Naive thymus-derived CD4-positive, alpha-beta T cell (primary cell): ENCODE data around the gene NKAIN1. TPM values are rescaled to one million over a fixed set of nuclear protein-coding genes. Genes with fewer than 3 reads are reported as not detected.
"Not testable (repeated sequence)": the region's sequence is repeated elsewhere in the genome, so short reads cannot be mapped to it uniquely, and the experiment has no call there.

Source experiments
- ATAC-seq: fragments of 150-1000 bp; cut with Tn5 transposase; 2 replicates; pipeline ENCODE4 v1.10.0; 2021; ENCODE audit warnings: mild to moderate bottlenecking, moderate library complexity
- CTCF ChIA-PET: fragments of 350-600 bp; sonication (Branson Sonifier 250); formaldehyde crosslinking; loops from one replicate; lab custom pipeline; 2021; ENCODE audit warnings: antibody characterized with exemption; lab: Charles Lee
- POLR2A ChIA-PET: fragments of 350-600 bp; sonication (Branson Sonifier 250); formaldehyde crosslinking; loops from one replicate; lab custom pipeline; 2021; ENCODE audit warnings: antibody characterized with exemption, inconsistent platforms; lab: Charles Lee
- DNase-seq, 9 donors: peaks; one replicate each; pipeline versions ENCODE4 v3.0.0 to v3.0.0-alpha.2; 2020 to 2022; ENCODE audit warnings: mixed read lengths in 1 of 9
- H3K27ac ChIP-seq: one replicate; pipeline ENCODE4 v1.7.0; 2013; ENCODE audit warnings: mild to moderate bottlenecking, low read depth, low read length, moderate library complexity
- H3K27me3 ChIP-seq, 2 donors: one replicate each; pipeline ENCODE4 v1.7.0; 2013; ENCODE audit warnings: low read length in 2 of 2, mild to moderate bottlenecking in 2 of 2, moderate library complexity in 2 of 2; ENCODE audit not compliant: control insufficient read depth in 2 of 2, insufficient read depth in 2 of 2
- H3K36me3 ChIP-seq, 3 experiments: 1 replicate in 2 of 3; 2 replicates in 1 of 3; pipeline ENCODE4 v1.7.0; 2013; ENCODE audit warnings: low read length in 3 of 3, mild to moderate bottlenecking in 3 of 3, moderate library complexity in 1 of 3; ENCODE audit not compliant: insufficient read depth in 3 of 3, control insufficient read depth in 2 of 3
- H3K4me1 ChIP-seq, 2 donors: one replicate each; pipeline ENCODE4 v1.7.0; 2013; ENCODE audit warnings: low read length in 2 of 2, mild to moderate bottlenecking in 2 of 2, moderate library complexity in 1 of 2; ENCODE audit not compliant: control insufficient read depth in 2 of 2, insufficient read depth in 2 of 2
- H3K4me3 ChIP-seq: 2 replicates; pipeline ENCODE4 v1.7.0; 2013; ENCODE audit warnings: mild to moderate bottlenecking, low read length
- H3K9me3 ChIP-seq, 3 experiments: 1 replicate in 2 of 3; 2 replicates in 1 of 3; pipeline ENCODE4 v1.7.0; 2013; ENCODE audit warnings: low read length in 3 of 3; ENCODE audit not compliant: control insufficient read depth in 2 of 3
- H3K27ac Mint-ChIP-seq, 9 donors: one replicate each; pipeline ENCODE4 v1.8.0; 2020 to 2022; ENCODE audit warnings: mixed read lengths in 9 of 9, mild to moderate bottlenecking in 8 of 9, moderate library complexity in 5 of 9, inconsistent platforms in 2 of 9
- H3K27me3 Mint-ChIP-seq, 5 donors: one replicate each; pipeline ENCODE4 v1.8.0; 2021 to 2022; ENCODE audit warnings: mixed read lengths in 5 of 5, mild to moderate bottlenecking in 1 of 5
- H3K36me3 Mint-ChIP-seq, 5 donors: one replicate each; pipeline ENCODE4 v1.8.0; 2020 to 2022; ENCODE audit warnings: mixed read lengths in 5 of 5, mild to moderate bottlenecking in 3 of 5, inconsistent platforms in 1 of 5
- H3K4me1 Mint-ChIP-seq, 7 donors: one replicate each; pipeline ENCODE4 v1.8.0; 2020 to 2022; ENCODE audit warnings: mixed read lengths in 7 of 7, mild to moderate bottlenecking in 3 of 7, inconsistent platforms in 1 of 7
- H3K4me3 Mint-ChIP-seq, 10 donors: one replicate each; pipeline ENCODE4 v1.8.0; 2020 to 2022; ENCODE audit warnings: mild to moderate bottlenecking in 10 of 10, mixed read lengths in 10 of 10, moderate library complexity in 6 of 10, inconsistent platforms in 2 of 10
- H3K9me3 Mint-ChIP-seq, 11 donors: one replicate each; pipeline ENCODE4 v1.8.0; 2020 to 2022; ENCODE audit warnings: mixed read lengths in 11 of 11, mild to moderate bottlenecking in 4 of 11, inconsistent platforms in 1 of 11, moderate library complexity in 1 of 11
- intact Hi-C, 2 donors: fragments of 100-400 bp; cut with micrococcal nuclease; formaldehyde crosslinking; loops; one replicate each; pipeline ENCODE4 v1.15.1; 2023
- polyA plus RNA-seq, 2 donors: library from polyadenylated mRNA; unstranded; fragments of 300-500 nt; fragmentation: Illumina TruSeq; gene quantifications; one replicate each; pipeline ENCODE4 v1.2.3, GENCODE V29; 2021
- total RNA-seq, 6 experiments: library from RNA in 5 of 6; stranded (reverse) in 5 of 6; gene quantifications; 1 replicate in 5 of 6; 2 replicates in 1 of 6; pipeline ENCODE4 v1.2.3 and lab custom pipeline; 2021 to 2026

NKAIN1 gene
- total and polyA plus RNA-seq, 7 experiments from 2014 or later, result not detected

GRCh38 chr1:31195267-31195666, 44.4 kb downstream of the NKAIN1 start:
- intact Hi-C loops, H3K4me3 Mint-ChIP-seq, H3K4me3 ChIP-seq, H3K36me3 Mint-ChIP-seq, H3K27me3 ChIP-seq, POLR2A ChIA-PET, DNase-seq, H3K36me3 ChIP-seq, H3K27ac ChIP-seq, H3K9me3 Mint-ChIP-seq, H3K27ac Mint-ChIP-seq, ATAC-seq, H3K9me3 ChIP-seq, H3K4me1 ChIP-seq, H3K4me1 Mint-ChIP-seq: not testable (repeated sequence)
- H3K27me3 Mint-ChIP-seq, result peaks cover 0 to 13% (median 0%) of the 10 kb centered on the region in 5 donors
- CTCF ChIA-PET, result interaction anchor here (0.7 kb wide), 1 partner anchor 1872 kb away, joined by 3 read pairs; no protein-coding TSS in a partner anchor

GRCh38 chr1:31193729-31194128, 46.0 kb downstream of the NKAIN1 start:
- Mint-ChIP-seq H3K4me3 (no peak overlapping the region), H3K9me3 (no peaks in the 10 kb centered on the region), H3K4me1 (no peaks in the 10 kb centered on the region), H3K27me3 (peaks cover 0 to 9% (median 0%) of the 10 kb centered on the region in 5 donors), H3K36me3 (no peaks in the 10 kb centered on the region), H3K27ac (no peak overlapping the region)
- no peaks in the 10 kb centered on the region for H3K4me1 ChIP-seq
- H3K9me3 ChIP-seq, result no peaks in the 10 kb centered on the region
- DNase-seq (no peak), ATAC-seq (no peak)
- ChIA-PET CTCF (no interaction called here), POLR2A (no interaction called here)
- intact Hi-C loops, result no loop called here
- no peaks in the 10 kb centered on the region for H3K27me3 ChIP-seq
- no peak overlapping the region for H3K4me3 ChIP-seq
- no peaks in the 10 kb centered on the region for H3K36me3 ChIP-seq
- H3K27ac ChIP-seq, result no peak overlapping the region

- Histone ChIP-seq H3K36me3 (no peaks in the 10 kb centered on the region), H3K27ac (no peak overlapping the region), H3K4me1 (no peaks in the 10 kb centered on the region), H3K27me3 (no peaks in the 10 kb centered on the region), H3K4me3 (no peak overlapping the region), H3K9me3 (no peaks in the 10 kb centered on the region)
- H3K4me1 Mint-ChIP-seq, result no peaks in the 10 kb centered on the region
- no peaks in the 10 kb centered on the region for H3K9me3 Mint-ChIP-seq
- H3K36me3 Mint-ChIP-seq, result no peaks in the 10 kb centered on the region
- no peak overlapping the region for H3K27ac Mint-ChIP-seq
- ChIA-PET POLR2A (interaction anchor here (0.6 kb wide), 1 partner anchor 145 kb away, joined by 3 read pairs; no protein-coding TSS in a partner anchor), CTCF (no interaction called here)
- intact Hi-C loops, result no loop called here
- H3K27me3 Mint-ChIP-seq, result peaks cover 0 to 18% (median 7%) of the 10 kb centered on the region in 5 donors
- no peak overlapping the region for H3K4me3 Mint-ChIP-seq
- no peak for ATAC-seq
- no peak for DNase-seq
Measured at GRCh38 chr1:31191281-31191680, 48.4 kb downstream of the NKAIN1 start.

GRCh38 chr1:31189696-31190674, 49.7 kb downstream of the NKAIN1 start:
- ATAC-seq (no peak), DNase-seq (no peak)
- Histone ChIP-seq H3K9me3 (no peaks in the 10 kb centered on the region), H3K4me3 (no peak overlapping the region), H3K36me3 (no peaks in the 10 kb centered on the region), H3K4me1 (no peaks in the 10 kb centered on the region), H3K27ac (no peak overlapping the region), H3K27me3 (no peaks in the 10 kb centered on the region)
- Mint-ChIP-seq H3K4me1 (no peaks in the 10 kb centered on the region), H3K9me3 (no peaks in the 10 kb centered on the region), H3K27ac (no peak overlapping the region), H3K4me3 (no peak overlapping the region), H3K36me3 (no peaks in the 10 kb centered on the region), H3K27me3 (peaks cover 0 to 15% (median 7%) of the 10 kb centered on the region in 5 donors)
- ChIA-PET CTCF (interaction anchor here (0.6 to 1.2 kb wide), 2 partner anchors 9 to 376 kb away, joined by 3 to 4 read pairs; no protein-coding TSS in a partner anchor), POLR2A (interaction anchor here (0.7 kb wide), 1 partner anchor 70 kb away, joined by 3 read pairs; no protein-coding TSS in a partner anchor)
- intact Hi-C loops, result no loop called here

- H3K36me3 Mint-ChIP-seq, result peaks cover 0 to 3% (median 0%) of the 10 kb centered on the region in 5 donors
- Histone ChIP-seq H3K36me3 (no peaks in the 10 kb centered on the region), H3K27me3 (peaks cover 3 to 8% of the 10 kb centered on the region in 2 donors), H3K4me3 (no peak overlapping the region), H3K9me3 (no peaks in the 10 kb centered on the region), H3K27ac (no peak overlapping the region), H3K4me1 (no peaks in the 10 kb centered on the region)
- POLR2A ChIA-PET, result no interaction called here
- CTCF ChIA-PET, result no interaction called here
- H3K27me3 Mint-ChIP-seq, result peaks cover 30 to 54% (median 45%) of the 10 kb centered on the region in 5 donors
- no peak overlapping the region for H3K27ac Mint-ChIP-seq
- intact Hi-C loops, result loop anchor here (1.0 to 5.0 kb wide), 3 partner anchors 151 to 363 kb away; no protein-coding TSS in a partner anchor
- ATAC-seq (no peak), DNase-seq (peak in 3 of 9 donors; percentile 11 to 32 (median 12))
- H3K4me1 Mint-ChIP-seq, result peaks cover 0 to 10% (median 8%) of the 10 kb centered on the region in 7 donors
- H3K4me3 Mint-ChIP-seq, result no peak overlapping the region
- peaks cover 0 to 5% (median 0%) of the 10 kb centered on the region in 11 donors for H3K9me3 Mint-ChIP-seq
Measured at GRCh38 chr1:31183927-31184554, 55.6 kb downstream of the NKAIN1 start.

GRCh38 chr1:31183126-31183525, 56.6 kb downstream of the NKAIN1 start:
- ChIA-PET POLR2A (no interaction called here), CTCF (no interaction called here)
- Mint-ChIP-seq H3K4me1 (peaks cover 0 to 10% (median 8%) of the 10 kb centered on the region in 7 donors), H3K9me3 (peaks cover 0 to 5% (median 0%) of the 10 kb centered on the region in 11 donors), H3K27me3 (peaks cover 30 to 58% (median 48%) of the 10 kb centered on the region in 5 donors), H3K27ac (no peak overlapping the region), H3K36me3 (peaks cover 0 to 3% (median 0%) of the 10 kb centered on the region in 5 donors), H3K4me3 (peak overlapping the region in 2 of 10 donors; percentile 9 to 17)
- DNase-seq, result no peak
- Histone ChIP-seq H3K4me3 (no peak overlapping the region), H3K4me1 (no peaks in the 10 kb centered on the region), H3K36me3 (no peaks in the 10 kb centered on the region), H3K9me3 (no peaks in the 10 kb centered on the region), H3K27ac (no peak overlapping the region), H3K27me3 (peaks cover 3 to 8% of the 10 kb centered on the region in 2 donors)
- no peak for ATAC-seq
- intact Hi-C loops, result loop anchor here in 1 of 2 donors (5.0 kb wide), 1 partner anchor 364 kb away; no protein-coding TSS in a partner anchor
